Esophagus (tissue), 2 donors: Measurements from ENCODE around the gene LRRC8C. TPM values are rescaled to one million over a fixed set of nuclear protein-coding genes. Genes with fewer than 3 reads are reported as not detected.

Source experiments
- H3K27ac ChIP-seq, 2 donors: one replicate each; pipeline ENCODE4 v1.5.1; 2013; ENCODE audit warnings: low read depth in 2 of 2, mild to moderate bottlenecking in 2 of 2, inconsistent platforms in 1 of 2, low read length in 1 of 2, moderate library complexity in 1 of 2
- H3K27me3 ChIP-seq, 2 donors: one replicate each; pipeline ENCODE4 v1.6.1; 2013; ENCODE audit warnings: low read length in 2 of 2, control low read depth in 1 of 2, mild to moderate bottlenecking in 1 of 2; ENCODE audit not compliant: insufficient read depth in 2 of 2, control insufficient read depth in 1 of 2
- H3K36me3 ChIP-seq, 2 donors: one replicate each; pipeline ENCODE4 v1.6.1; 2013; ENCODE audit warnings: low read length in 1 of 2; ENCODE audit not compliant: control insufficient read depth in 2 of 2, insufficient read depth in 2 of 2
- H3K4me1 ChIP-seq, 2 donors: one replicate each; pipeline ENCODE4 v1.6.1; 2013; ENCODE audit warnings: low read length in 1 of 2; ENCODE audit not compliant: control insufficient read depth in 2 of 2, insufficient read depth in 2 of 2
- H3K4me3 ChIP-seq, 2 donors: one replicate each; pipeline ENCODE4 v1.5.1; 2013; ENCODE audit warnings: low read length in 2 of 2, mild to moderate bottlenecking in 2 of 2, low read depth in 1 of 2, moderate library complexity in 1 of 2
- H3K9me3 ChIP-seq, 2 donors: one replicate each; pipeline ENCODE4 v1.6.1; 2013; ENCODE audit warnings: mild to moderate bottlenecking in 2 of 2, low read depth in 1 of 2, low read length in 1 of 2, moderate library complexity in 1 of 2; ENCODE audit not compliant: control insufficient read depth in 2 of 2, insufficient read depth in 1 of 2
- whole genome bisulfite sequencing, 2 donors: extraction: QIAGEN DNeasy Blood & Tissue Kit; methylation state at CpG; one replicate each; pipeline ENCODE4 v1.1.7; 2013; 5-methylcytosine and 5-hydroxymethylcytosine counted together
- polyA plus RNA-seq, 2 donors: library from polyadenylated mRNA; stranded (reverse); fragments of 200-250 nt; gene quantifications; one replicate each; pipeline ENCODE4 v1.2.3, GENCODE V29; 2013
- donor health status: healthy with polysubstance abuse.
- donor health status: Bipolar disorder and iron deficiency.

Gene LRRC8C
- polyA plus RNA-seq, 2 donors, result 0.69 to 0.80 TPM

DNA sequence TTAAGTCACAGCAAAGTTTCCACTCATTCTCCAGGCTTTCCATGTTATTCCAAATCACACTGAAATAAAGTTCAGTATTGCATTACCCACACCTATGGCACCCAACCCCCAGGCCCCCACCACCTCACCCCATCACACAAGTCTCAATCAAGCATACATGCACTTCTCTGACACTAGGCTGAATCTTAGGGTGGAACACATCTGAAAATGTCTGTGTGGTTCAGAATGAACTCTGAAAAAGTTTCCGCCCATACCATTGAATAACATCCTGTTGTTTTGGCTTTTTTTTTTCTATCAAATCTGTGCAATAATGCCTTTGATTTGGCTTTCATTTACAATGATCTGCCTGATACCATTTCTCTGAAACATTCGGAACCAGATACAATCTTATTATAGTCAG is 25.8 kb upstream of the LRRC8C start:
- H3K27me3 ChIP-seq, result no peaks in the 10 kb centered on the region
- 78 to 80% methylated on average over 2 of the region's 2 CpGs for WGBS, 2 donors
- peaks cover 0 to 3% of the 10 kb centered on the region in 2 donors for H3K36me3 ChIP-seq
- peaks cover 0 to 3% of the 10 kb centered on the region in 2 donors for H3K9me3 ChIP-seq
- H3K27ac ChIP-seq, result no peak overlapping the region
- H3K4me3 ChIP-seq, result no peak overlapping the region
- H3K4me1 ChIP-seq, result peaks cover 4 to 13% of the 10 kb centered on the region in 2 donors

DNA sequence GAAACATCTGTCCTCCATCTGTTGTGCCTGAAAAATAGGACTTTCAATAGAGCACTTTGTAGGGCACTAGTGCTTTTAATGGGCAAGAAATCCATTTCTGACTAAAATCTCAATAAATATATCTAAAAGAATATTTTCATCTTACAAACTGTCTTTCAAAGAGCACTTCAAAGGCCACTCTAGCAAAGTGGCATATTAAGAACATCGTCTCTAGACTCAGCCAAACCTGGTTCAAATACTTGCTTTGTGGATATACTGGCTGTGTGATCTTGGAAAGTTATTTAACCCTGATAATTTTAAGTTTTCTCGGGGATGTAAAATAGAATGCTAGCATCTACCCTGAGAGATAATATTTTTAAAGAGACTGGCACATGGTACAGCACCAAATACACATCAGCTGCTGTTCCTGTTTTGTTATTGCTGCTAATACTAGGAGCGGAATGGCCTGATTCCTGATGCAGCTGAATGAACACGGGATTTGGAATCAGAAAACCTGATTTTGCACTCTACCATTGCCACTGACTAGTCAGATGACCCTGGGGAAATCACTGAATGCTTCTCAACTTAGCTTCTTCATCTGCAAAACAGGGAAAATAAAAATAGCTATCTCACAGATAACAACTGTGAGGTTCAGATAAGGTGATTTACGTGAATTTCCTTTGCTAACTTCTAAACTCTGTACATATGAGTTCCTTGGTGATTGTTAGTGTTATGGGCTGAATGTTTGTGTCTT is 25.2 kb upstream of the LRRC8C start:
- Histone ChIP-seq H3K9me3 (peaks cover 0 to 3% of the 10 kb centered on the region in 2 donors), H3K27me3 (no peaks in the 10 kb centered on the region), H3K27ac (no peak overlapping the region), H3K4me3 (no peak overlapping the region), H3K4me1 (peaks cover 4 to 13% of the 10 kb centered on the region in 2 donors), H3K36me3 (peaks cover 0 to 3% of the 10 kb centered on the region in 2 donors)
- 82 to 88% methylated on average over 5 of the region's 5 CpGs for WGBS, 2 donors

DNA sequence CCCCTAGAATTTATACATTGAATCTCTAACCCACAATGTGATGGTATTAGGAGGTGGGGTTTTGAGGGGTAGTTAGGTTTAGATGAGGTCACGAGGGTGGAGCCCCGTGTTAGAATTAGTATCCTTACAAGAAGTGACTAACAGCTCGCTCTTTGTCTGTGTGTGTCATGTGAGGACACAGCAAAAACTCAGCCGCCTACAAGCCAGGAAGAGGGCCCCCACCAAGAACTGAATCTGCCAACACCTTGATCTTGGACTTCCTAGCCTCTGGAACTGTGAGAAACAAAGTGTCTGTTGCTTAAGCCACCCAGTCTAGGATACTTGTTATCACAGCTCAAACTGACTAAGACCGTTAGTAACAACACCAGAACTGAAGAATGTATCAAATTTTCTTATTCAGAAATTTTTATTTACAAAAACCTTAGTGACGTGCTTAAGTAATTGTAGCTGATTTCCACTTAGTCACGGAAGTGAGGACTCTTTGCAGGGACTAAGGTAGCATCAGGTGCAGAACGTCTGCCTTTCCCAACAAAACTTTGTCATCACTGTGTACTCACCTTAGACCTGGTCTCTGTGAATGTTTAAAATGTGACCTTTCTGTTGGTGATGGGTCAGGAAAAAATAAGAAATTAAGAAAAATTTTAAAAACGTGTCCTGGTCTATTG is 24.5 kb upstream of the LRRC8C start:
- H3K36me3 ChIP-seq, result peaks cover 0 to 3% of the 10 kb centered on the region in 2 donors
- H3K4me3 ChIP-seq, result no peak overlapping the region
- peaks cover 0 to 3% of the 10 kb centered on the region in 2 donors for H3K9me3 ChIP-seq
- 56 to 57% methylated on average over 9 of the region's 9 CpGs for WGBS, 2 donors
- no peaks in the 10 kb centered on the region for H3K27me3 ChIP-seq
- peaks cover 4 to 13% of the 10 kb centered on the region in 2 donors for H3K4me1 ChIP-seq
- H3K27ac ChIP-seq, result no peak overlapping the region

DNA sequence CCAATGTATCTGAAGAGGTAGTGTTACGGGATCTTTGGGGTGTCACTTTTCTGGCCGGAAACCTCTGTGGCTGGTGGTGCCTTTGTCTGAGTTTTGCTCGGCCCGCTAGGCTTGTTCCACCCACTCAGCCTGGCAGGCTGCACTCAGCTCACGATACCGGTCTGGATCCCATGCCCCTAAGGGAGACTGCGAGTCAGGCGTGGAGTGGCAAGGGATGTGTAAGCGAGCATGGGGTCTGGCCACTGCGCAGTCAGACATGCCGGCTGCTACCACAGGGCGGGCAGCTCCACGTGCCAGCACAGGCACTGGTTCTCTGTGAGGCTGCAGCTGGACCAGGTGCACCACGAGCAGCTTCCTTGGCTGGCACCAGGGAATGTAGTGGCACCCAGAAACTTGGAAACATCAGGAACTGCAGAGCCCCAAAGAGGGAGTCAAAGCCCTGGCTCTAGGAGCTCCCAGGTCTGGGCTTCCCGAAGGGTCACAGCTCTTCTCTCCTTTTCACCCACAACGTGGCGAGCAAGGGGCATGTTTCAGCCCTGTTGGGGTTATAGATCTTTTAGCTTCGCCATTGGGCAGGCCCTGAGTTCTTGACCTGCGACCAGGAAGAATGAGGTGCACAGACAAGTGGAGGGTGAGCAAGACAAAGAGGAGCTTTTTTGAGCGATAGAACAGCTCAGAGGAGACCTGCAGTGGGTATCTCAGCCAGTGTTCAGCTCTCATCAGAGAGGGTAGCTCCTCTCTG is 23.8 kb upstream of the LRRC8C start:
- peaks cover 0 to 3% of the 10 kb centered on the region in 2 donors for H3K9me3 ChIP-seq
- WGBS, 2 donors, result 59 to 73% methylated on average over 20 of the region's 20 CpGs
- peaks cover 4 to 13% of the 10 kb centered on the region in 2 donors for H3K4me1 ChIP-seq
- peaks cover 0 to 3% of the 10 kb centered on the region in 2 donors for H3K36me3 ChIP-seq
- no peak overlapping the region for H3K4me3 ChIP-seq
- peak overlapping the region; percentile 17 to 50 for H3K27ac ChIP-seq
- no peaks in the 10 kb centered on the region for H3K27me3 ChIP-seq

DNA sequence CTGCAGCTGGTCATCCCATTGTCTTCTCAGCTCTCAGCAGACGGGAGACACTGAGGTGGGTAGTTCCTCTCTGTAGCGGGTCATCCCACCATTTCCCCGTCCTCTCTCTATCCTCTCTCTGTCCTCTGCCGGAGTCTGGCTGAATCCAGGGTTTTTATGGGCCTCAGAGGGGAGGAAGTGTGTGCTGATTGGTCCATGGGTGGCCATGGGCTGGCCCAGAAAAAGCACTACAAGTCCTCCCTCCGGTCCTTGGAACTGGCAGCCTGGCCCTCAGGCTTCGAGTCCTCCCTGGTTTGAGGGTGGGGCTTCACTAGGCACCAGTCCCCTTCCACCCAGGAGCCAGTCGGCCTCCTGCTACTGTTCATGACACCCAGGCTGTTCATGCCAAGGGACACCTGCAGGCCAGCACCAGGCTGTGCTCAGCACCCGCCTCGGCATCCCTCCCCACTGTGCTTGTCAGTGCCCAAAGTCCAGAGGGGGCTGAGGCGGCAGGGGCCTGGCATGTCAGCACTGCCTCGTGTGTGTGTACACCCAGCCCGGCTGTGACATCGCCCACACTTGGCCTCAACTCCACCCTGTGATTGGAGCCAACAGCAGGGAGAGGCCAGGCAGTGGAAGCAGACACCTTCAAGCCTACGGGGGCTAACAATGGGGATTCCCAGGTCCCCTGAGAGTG is 23.0 kb upstream of the LRRC8C start:
- 66 to 69% methylated on average over 14 of the region's 14 CpGs for WGBS, 2 donors

DNA sequence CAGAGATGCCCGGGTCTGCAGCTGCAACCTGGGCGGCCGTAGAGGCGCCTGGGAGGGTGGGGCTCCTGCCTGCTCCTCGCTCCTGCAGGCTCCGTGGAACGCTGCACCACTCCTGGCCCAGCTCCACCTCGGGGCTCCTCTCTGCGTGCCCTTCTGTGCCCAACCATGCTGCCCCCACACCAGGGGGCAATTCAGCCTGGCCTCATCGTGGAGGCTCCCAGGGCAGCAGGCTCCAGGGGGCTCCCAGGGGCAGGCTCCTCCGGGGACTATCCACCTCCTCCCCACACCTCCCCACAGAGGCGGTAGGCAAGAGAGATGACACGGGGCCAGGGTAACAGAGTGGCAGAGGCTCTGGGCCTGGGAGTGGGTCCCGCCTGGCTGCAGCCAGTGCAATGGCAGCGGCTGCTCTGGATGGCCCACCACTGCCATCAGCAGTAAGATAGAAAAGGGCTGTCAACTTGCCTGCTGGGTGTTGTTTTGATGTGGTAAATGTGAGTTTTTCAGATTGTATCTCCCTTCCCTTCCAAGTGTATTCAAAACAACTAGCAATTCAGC is 22.4 kb upstream of the LRRC8C start:
- H3K4me1 ChIP-seq, result peaks cover 4 to 13% of the 10 kb centered on the region in 2 donors
- 71 to 73% methylated on average over 15 of the region's 15 CpGs for WGBS, 2 donors
- peaks cover 0 to 3% of the 10 kb centered on the region in 2 donors for H3K9me3 ChIP-seq
- peaks cover 0 to 3% of the 10 kb centered on the region in 2 donors for H3K36me3 ChIP-seq
- H3K4me3 ChIP-seq, result no peak overlapping the region
- H3K27ac ChIP-seq, result no peak overlapping the region
- H3K27me3 ChIP-seq, result no peaks in the 10 kb centered on the region

More for the DNA sequence above, 23.0 kb upstream of the LRRC8C start:
- Histone ChIP-seq H3K27me3 (no peaks in the 10 kb centered on the region), H3K36me3 (peaks cover 0 to 3% of the 10 kb centered on the region in 2 donors), H3K4me1 (peaks cover 4 to 13% of the 10 kb centered on the region in 2 donors), H3K4me3 (no peak overlapping the region), H3K9me3 (peaks cover 0 to 3% of the 10 kb centered on the region in 2 donors), H3K27ac (peak overlapping the region in 1 of 2 donors; percentile 50)

DNA sequence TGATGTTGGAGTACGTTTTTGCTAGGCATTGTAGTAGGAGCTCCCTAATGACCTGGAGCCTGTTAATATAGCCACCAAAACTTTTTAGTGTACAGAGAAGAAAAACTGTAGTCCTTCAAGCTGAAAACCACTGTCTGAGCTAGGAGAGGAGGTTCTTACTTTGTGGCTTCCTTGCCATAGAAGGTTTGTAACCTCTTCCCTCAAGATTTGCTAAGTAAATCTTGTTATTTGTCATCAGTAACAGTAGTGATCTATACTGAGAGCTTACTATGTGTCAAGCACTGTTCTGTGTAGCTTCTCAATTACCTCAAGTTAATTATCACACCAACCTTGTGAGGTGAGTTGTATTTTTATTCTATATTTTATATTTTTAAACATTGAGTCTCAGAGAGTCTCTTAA is 21.2 kb upstream of the LRRC8C start:
- no peak overlapping the region for H3K4me3 ChIP-seq
- WGBS, 2 donors, result 67 to 72% methylated on average over 1 of the region's 1 CpG
- no peak overlapping the region for H3K27ac ChIP-seq
- peaks cover 0 to 3% of the 10 kb centered on the region in 2 donors for H3K9me3 ChIP-seq
- no peaks in the 10 kb centered on the region for H3K27me3 ChIP-seq
- peaks cover 0 to 3% of the 10 kb centered on the region in 2 donors for H3K36me3 ChIP-seq
- H3K4me1 ChIP-seq, result peaks cover 4 to 13% of the 10 kb centered on the region in 2 donors

DNA sequence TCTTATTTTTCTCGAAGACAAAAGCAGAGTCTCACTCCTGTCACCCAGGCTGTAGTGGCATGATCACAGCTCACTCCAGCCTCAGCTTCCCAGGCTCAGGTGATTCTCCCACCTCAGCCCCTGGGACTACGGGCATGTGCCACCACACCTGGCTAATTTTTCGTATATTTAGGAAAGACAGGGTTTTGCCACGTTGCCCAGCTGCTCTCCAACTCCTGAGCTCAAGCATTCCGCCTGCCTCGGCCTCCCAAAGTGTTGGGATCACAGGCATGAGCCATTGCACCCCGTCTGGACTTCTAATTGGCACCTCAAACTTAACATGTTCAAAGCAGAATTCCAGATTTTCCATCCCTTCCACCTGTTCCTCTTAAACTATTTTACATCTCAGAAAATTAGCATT is 19.0 kb upstream of the LRRC8C start:
- H3K36me3 ChIP-seq, result peaks cover 0 to 3% of the 10 kb centered on the region in 2 donors
- H3K4me1 ChIP-seq, result peaks cover 4 to 13% of the 10 kb centered on the region in 2 donors
- H3K27ac ChIP-seq, result no peak overlapping the region
- no peaks in the 10 kb centered on the region for H3K27me3 ChIP-seq
- peaks cover 0 to 3% of the 10 kb centered on the region in 2 donors for H3K9me3 ChIP-seq
- no peak overlapping the region for H3K4me3 ChIP-seq
- WGBS, 2 donors, result 84 to 91% methylated on average over 7 of the region's 7 CpGs
